ENCODE results near the gene HOXA3. TPM values are rescaled to one million over a fixed set of nuclear protein-coding genes. Genes with fewer than 3 reads are reported as not detected.

The HOXA3 gene
- total and polyA plus RNA-seq, 10 of the 15 experiments (the other 5 are each of a cell fraction or from before 2014, with no cell fraction given): 0.05 TPM; not detected in 9

DNA sequence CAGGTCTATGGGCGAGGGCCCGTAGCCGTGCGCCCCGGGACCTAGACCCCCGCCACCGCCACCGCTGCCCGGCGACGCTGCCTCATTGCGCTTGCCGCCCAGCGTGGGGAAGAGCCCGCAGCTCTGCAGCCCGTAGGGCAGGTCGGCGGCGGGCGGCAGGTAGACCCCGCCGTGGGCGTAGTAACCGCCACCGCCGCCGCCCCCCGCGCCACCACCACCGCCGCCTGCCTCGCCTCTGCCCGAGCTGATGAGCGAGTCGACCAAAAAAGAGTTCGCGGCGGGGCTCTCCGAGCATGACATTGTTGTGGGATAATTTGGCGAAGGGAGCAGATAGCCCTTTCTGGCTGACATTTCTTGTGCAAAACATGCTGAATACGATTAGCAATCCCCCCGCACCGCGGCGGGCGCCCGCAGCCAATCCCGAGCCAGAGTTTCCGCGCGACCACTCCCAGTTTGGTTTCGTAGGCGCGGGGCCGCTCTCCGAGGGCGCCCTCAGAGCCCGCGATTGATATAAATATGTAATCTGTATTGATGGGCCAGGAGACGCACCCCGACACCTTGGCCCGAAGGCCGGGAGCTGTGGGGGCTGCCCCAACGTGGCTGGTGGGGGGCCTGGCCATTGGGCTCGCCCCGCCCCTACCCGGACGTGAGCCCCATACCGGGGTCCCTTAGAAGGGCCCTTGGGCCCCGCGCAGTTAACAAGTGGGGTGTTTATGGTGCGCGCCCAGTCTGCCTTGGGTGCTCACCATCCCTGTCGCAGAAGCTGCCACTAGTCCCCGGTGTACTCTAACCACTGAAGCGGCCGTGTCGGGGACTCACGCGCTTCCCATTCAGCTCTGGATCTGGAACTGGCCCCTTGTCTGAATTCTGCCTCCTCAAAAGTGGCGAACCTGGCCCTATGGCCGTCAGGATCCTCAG lies 21.8 kb upstream of the HOXA3 start, which contains the start of gene HOXA10:
Gene HOXA10 (minus strand): TSS at position 365 of the 918 bp plus-strand sequence. CDS start 14 bp downstream, at position 351.
- Histone ChIP-seq H3K4me1 (ENCODE audit: control insufficient read depth, insufficient read depth, low read length) (no peaks in the 10 kb centered on the region), H3K9me3 (replicated peaks; ENCODE audit: control insufficient read depth, insufficient read depth, low read length) (no peaks in the 10 kb centered on the region; the same call in 2 of the 3 replicates), H3K4me2 (ENCODE audit: control insufficient read depth, insufficient read depth) (0 out of 2 replicates have a peak within 1 kb of the TSS, but pooled peaks have one; percentile 3), H4K20me1 (ENCODE audit: control insufficient read depth, insufficient read depth) (no peaks in the 10 kb centered on the region), H2AFZ (ENCODE audit: control insufficient read depth, low read depth, low read length) (no peak within 1 kb of the TSS), H3K9ac (ENCODE audit: control insufficient read depth, insufficient read depth, low read length) (no peak within 1 kb of the TSS), H3K79me2 (ENCODE audit: control insufficient read depth, insufficient read depth, low read length) (no peaks in the 10 kb centered on the region), H3K36me3 (ENCODE audit: control insufficient read depth in 2 of 2, insufficient read depth in 2 of 2, low read length in 1 of 2) (no peaks in the 10 kb centered on the region; a peak in 1 of 4 replicates), H3K4me3 (no peak within 1 kb of the TSS), H3K27ac (ENCODE audit: control insufficient read depth, insufficient read depth) (no peak within 1 kb of the TSS), H3K27me3 (replicated peaks in 1 of 2; ENCODE audit: control insufficient read depth in 2 of 2, insufficient read depth in 2 of 2, low read length in 1 of 2) (peaks cover 16 to 22% of the 10 kb centered on the region in 2 experiments)
- DNase-seq (ENCODE audit: low read depth, low spot score): no peak
- no peak for FAIRE-seq
- POLR2A ChIA-PET: no interaction called here
- SMC1A ChIA-PET (ENCODE audit: uncharacterized antibody, unreplicated experiment): no interaction called here
- TF ChIP-seq YBX1 (IDR thresholded peaks at IDR 0.05) (no peak), SP1 (IDR thresholded peaks at IDR 0.05; ENCODE audit: low read depth, low read length) (no peak), KAT2A (conservative IDR thresholded peaks at IDR 0.05; ENCODE audit: control insufficient read depth, low read depth, low read length) (no peak), KLF5 (IDR thresholded peaks at IDR 0.05; ENCODE audit: partially characterized antibody) (no peak), ZNF24 (IDR thresholded peaks at IDR 0.05) (no peak), STAT1 (conservative IDR thresholded peaks at IDR 0.05) (no peak), GABPA (IDR thresholded peaks at IDR 0.05; ENCODE audit: low read depth) (no peak), JUNB (IDR thresholded peaks at IDR 0.05) (no peak), LARP7 (IDR thresholded peaks at IDR 0.05) (no peak), FOXK2 (IDR thresholded peaks at IDR 0.05) (no peak), ZBED1 (IDR thresholded peaks at IDR 0.05; ENCODE audit: borderline replicate concordance) (no peak), CREM (IDR thresholded peaks at IDR 0.05; ENCODE audit: low read depth) (no peak), SUPT20H (IDR thresholded peaks at IDR 0.05; ENCODE audit: borderline replicate concordance, control insufficient read depth, low read depth, low read length) (no peak), HDAC2 (IDR thresholded peaks at IDR 0.05) (no peak), ZSCAN29 (IDR thresholded peaks at IDR 0.05) (no peak), IKZF2 (IDR thresholded peaks at IDR 0.05) (no peak), STAT3 (IDR thresholded peaks at IDR 0.05; ENCODE audit: low read depth, low read length) (no peak)
- TF ChIP-seq, protein P1, sequence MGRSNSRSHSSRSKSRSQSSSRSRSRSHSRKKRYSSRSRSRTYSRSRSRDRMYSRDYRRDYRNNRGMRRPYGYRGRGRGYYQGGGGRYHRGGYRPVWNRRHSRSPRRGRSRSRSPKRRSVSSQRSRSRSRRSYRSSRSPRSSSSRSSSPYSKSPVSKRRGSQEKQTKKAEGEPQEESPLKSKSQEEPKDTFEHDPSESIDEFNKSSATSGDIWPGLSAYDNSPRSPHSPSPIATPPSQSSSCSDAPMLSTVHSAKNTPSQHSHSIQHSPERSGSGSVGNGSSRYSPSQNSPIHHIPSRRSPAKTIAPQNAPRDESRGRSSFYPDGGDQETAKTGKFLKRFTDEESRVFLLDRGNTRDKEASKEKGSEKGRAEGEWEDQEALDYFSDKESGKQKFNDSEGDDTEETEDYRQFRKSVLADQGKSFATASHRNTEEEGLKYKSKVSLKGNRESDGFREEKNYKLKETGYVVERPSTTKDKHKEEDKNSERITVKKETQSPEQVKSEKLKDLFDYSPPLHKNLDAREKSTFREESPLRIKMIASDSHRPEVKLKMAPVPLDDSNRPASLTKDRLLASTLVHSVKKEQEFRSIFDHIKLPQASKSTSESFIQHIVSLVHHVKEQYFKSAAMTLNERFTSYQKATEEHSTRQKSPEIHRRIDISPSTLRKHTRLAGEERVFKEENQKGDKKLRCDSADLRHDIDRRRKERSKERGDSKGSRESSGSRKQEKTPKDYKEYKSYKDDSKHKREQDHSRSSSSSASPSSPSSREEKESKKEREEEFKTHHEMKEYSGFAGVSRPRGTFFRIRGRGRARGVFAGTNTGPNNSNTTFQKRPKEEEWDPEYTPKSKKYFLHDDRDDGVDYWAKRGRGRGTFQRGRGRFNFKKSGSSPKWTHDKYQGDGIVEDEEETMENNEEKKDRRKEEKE (IDR thresholded peaks at IDR 0.05): no peak
- intact Hi-C loops (cut with micrococcal nuclease; ENCODE audit: unreplicated experiment) (no loop called here), in situ Hi-C loops (cut with MboI) (loop anchor here (25.0 kb wide), 1 partner anchor 1087 kb away; no protein-coding TSS in a partner anchor)
- RAD21 ChIA-PET (ENCODE audit: unreplicated experiment): no interaction called here
- ATAC-seq: no peak
- CTCF ChIA-PET: no interaction called here
- WGBS (ENCODE audit: insufficient coverage, insufficient replicate concordance, low lambda C conversion rate, missing lambda C conversion rate): 72% methylated on average over 64 of the region's 82 CpGs
- BruUV-seq (replicated peaks): no TSS peak

Data from GM12878 (cell line).